ENCODE data around the gene TCEAL2.

DNA sequence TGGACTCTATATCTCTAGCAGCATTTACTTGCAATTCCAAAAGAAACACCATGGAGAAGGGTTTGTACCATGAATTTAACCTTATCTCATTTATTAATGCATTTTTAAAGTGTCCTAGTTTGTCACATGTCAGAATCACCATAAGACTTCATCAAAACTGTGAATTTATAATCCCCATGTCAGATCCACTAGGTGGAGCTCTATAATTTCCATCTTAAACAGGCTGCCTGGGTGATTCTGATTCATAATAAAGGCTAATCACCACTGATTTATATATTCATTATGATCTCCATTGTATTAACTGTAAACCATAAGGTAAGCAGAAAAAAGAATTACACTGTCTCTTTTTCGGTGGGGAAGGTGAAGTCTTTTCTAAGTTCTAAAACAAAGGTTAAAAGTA, 4.0 kb downstream of the TCEAL2 start:
- TF ChIP-seq, protein P1, sequence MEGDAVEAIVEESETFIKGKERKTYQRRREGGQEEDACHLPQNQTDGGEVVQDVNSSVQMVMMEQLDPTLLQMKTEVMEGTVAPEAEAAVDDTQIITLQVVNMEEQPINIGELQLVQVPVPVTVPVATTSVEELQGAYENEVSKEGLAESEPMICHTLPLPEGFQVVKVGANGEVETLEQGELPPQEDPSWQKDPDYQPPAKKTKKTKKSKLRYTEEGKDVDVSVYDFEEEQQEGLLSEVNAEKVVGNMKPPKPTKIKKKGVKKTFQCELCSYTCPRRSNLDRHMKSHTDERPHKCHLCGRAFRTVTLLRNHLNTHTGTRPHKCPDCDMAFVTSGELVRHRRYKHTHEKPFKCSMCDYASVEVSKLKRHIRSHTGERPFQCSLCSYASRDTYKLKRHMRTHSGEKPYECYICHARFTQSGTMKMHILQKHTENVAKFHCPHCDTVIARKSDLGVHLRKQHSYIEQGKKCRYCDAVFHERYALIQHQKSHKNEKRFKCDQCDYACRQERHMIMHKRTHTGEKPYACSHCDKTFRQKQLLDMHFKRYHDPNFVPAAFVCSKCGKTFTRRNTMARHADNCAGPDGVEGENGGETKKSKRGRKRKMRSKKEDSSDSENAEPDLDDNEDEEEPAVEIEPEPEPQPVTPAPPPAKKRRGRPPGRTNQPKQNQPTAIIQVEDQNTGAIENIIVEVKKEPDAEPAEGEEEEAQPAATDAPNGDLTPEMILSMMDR (conservative IDR thresholded peaks at IDR 0.05 in 1 of 2, IDR thresholded peaks at IDR 0.05 in 1 of 2; ENCODE audit: extremely low read depth in 1 of 2, insufficient read depth in 1 of 2, low read depth in 1 of 2, low read length in 2 of 2) = peak; percentile 34 to 51
- TF ChIP-seq EZH2 (IDR thresholded peaks at IDR 0.05; ENCODE audit: borderline replicate concordance, low read length) = no peak
